GM19023 (cell line): ENCODE results near the gene RASIP1.
"Not testable (repeated sequence)": the region's sequence is repeated elsewhere in the genome, so short reads cannot be mapped to it uniquely, and the experiment has no call there.

Experiments used
- ATAC-seq: cut with Tn5 transposase; IDR thresholded peaks from one replicate; pipeline ENCODE4 v1.9.1; 2021; ENCODE audit warnings: mild to moderate bottlenecking, moderate library complexity; ENCODE audit not compliant: unreplicated experiment

The RASIP1 gene

DNA sequence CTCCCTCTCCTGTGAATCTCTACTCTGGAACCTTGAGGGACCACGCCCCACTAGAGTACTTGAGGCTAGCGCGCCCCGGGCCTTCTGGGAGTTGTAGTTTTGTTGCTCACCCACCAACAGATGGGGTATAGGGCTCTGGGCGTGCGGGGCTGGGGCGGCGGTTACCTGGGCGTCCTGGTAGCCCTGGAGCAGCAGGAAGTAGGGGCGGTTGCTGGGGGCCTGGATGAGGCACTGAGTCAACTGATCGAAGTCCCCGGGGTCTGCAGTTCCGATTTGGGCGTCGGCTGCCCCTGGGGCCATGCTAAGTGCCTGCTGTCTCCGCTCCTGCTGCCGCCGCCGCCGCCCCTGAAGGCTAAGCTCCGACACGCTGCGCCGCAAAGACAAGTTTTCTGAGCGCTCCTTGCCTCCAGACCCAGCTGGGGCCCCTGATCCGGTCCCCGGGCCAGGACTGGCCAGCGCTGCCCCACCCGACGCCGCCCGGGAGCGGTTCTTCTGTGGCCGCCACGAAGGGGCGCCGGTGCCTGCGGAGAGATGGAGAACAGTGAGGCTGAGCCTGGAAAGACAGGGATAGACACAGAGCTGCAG lies 5.3 kb downstream of the RASIP1 start:
- ATAC-seq, result no peak

- no peak for ATAC-seq
Measured at GRCh38 chr19:48734625-48735024, 5.8 kb downstream of the RASIP1 start.

GRCh38 chr19:48731452-48731851 lies 9.0 kb downstream of the RASIP1 start:
- ATAC-seq, result no peak

GRCh38 chr19:48728911-48729664 lies 11.3 kb downstream of the RASIP1 start:
- no peak for ATAC-seq

GRCh38 chr19:48726556-48726955 lies 13.9 kb downstream of the RASIP1 start:
- ATAC-seq, result no peak

DNA sequence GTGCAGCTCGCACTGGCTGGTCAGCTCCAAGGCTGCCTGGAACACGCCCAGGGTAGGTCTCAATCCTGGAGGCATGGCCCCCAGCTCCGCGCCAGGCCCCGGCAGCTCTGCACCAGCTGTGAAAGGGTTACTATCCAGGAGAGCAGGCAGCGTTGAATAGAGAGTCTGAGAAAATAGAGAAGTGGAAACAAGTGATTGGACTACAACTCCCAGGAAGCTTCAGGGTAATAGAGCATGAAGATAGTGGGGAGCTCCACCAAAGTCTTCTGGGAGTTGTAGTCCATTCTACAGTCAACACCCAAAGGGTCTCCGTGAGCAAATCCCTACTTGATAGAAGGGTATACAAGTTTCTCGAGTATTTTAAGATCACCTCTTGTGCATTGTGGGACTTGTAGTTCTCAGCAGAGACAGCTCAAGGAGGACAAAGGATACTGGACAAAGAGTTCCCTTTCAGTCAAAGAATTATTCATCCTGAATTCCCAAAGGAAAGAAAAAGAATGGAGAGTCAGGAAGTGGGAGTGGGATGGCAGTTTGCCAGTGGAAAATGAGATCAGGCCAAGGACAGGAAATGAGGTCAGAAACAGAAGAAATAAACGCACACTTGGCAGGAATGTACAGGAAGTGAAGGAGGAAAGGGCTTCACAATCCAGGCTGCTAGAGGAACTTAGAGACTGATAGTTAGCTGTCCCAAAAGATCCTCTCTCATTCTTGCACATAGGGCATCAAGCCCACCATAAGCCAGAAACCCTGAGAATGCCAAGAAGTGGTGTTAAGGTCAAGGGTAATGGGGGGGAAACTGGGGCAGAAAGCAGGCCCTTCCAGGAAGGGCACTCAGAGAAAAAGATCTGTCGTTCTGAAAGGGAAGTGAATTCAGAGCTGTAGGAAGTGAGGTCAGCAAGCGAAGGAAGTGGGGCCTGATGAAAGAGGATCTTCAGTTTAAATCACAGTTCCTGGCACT lies 15.3 kb downstream of the RASIP1 start:
- ATAC-seq, result no peak

GRCh38 chr19:48722196-48722708 lies 18.2 kb downstream of the RASIP1 start:
- ATAC-seq, result no peak

DNA sequence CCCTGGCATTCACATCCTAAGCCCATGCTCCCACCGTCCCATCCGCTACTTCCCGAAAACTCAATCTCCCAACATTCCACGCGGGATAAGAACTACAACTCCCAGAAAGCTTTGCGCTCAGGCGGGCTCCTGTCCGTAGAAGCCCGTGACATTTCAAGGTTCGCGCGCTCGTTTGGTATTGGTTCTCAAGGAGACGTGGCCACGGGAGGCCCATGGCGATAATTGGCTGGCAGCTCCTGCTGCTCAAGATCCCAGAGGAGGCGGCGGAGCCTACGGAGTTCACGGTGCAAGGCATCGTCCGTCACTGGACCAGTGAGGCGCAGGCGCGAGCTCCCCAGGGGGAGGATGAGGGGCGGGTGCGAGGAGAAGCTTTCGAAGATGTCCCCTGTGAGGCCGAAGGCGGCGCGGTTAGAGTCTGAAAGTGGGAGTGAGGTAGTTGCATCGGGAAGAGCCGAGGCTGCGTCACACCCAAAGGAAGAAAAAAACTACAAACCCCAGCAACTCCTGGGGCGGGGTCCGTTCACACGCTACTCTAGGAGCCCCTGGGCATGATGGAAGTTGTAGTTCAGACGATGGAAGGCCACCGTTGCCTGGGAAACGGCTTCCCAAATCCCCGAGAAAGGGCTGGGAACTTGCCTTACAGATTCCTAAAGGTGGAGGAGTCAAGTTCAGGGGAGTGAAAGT lies 19.7 kb downstream of the RASIP1 start:
- ATAC-seq, result peak; percentile 78

DNA sequence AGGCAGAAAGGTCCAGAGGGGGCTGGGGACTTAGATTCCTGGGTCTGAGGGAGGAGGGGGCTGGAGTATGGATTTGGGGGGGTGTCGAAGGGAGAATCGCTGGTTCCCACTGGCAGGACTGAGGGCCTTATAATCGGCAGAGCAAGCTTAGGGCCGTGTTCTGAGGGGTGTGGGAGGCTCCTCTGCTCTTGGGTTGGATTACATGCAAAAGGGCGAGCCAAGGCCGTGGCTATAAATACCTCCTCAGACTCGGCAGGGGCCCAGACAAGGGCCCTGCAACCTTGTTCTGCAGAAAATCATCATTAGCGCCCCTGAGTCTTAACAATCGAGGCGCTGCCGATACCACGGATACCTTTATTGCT lies 20.2 kb downstream of the RASIP1 start:
- peak; percentile 14 for ATAC-seq

DNA sequence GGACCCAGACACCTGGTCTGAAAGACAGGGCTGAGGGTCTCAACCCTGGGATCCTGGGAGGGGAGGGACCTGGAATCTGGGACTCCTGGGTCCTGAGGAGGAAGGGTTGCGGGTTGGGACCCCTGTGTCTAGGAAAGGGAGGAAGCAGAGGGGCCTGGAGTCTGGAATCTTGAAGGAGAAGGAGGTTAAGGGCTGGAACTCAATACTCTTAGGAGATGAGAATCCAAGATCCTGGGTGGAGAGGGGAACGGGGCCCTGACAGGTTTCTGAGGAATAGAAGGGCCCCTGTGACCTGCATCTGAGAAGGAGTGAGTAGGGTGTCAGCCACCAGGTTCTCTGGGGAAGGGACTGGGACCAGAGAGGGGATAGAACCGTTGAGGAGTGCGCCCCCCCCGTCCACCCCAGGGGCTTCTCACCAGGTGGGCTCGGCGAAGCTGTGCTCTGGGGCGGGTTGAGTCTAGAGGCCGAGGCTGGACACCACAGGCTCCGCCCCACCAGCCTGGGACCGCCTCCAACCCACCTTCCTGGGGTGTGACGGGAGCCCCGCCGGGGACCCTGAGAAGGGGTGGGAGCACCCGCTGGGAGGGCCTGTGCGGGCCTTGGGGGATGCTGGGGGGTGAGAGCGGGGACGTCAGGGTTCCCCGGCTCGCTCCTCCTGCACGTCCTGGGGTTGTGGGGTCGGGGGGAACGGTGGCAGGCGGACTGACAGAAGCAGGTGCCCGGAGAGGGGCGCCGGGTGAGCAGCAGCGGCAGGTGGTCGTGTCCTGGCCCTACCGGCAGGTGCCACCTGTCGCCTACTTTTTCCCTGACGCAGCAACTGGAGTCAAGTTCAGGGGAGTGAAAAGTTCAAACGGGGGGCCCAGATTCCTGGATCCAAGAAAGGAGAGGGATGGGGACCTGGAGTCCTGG lies 20.9 kb downstream of the RASIP1 start, which contains the start of gene MAMSTR:
Gene MAMSTR, minus strand, starts transcription at position 463 of the 909 bp plus-strand sequence. CDS start 694 bp downstream, outside the sequence.
- ATAC-seq, result no peak

GRCh38 chr19:48718711-48719231 lies 21.6 kb downstream of the RASIP1 start:
- ATAC-seq, result no peak

DNA sequence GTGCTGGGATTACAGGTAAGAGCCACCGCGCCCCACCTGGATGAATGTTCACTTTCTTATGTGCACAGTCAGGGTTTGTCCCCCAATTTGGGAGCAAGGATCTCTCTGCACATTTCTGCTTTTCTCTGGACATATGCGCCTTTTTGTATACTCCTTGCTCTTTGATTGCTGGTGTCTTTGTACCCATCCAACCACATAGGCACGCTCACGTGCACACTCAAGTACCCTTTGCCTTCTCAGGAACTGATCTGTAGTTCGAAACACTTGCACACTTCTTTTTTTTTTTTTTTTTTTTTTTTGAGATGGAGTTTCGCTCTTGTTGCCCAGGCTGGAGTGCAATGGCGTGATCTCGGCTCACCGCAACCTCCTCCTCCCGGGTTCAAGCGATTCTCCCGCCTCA lies 22.3 kb downstream of the RASIP1 start:
- ATAC-seq, result not testable (repeated sequence)

DNA sequence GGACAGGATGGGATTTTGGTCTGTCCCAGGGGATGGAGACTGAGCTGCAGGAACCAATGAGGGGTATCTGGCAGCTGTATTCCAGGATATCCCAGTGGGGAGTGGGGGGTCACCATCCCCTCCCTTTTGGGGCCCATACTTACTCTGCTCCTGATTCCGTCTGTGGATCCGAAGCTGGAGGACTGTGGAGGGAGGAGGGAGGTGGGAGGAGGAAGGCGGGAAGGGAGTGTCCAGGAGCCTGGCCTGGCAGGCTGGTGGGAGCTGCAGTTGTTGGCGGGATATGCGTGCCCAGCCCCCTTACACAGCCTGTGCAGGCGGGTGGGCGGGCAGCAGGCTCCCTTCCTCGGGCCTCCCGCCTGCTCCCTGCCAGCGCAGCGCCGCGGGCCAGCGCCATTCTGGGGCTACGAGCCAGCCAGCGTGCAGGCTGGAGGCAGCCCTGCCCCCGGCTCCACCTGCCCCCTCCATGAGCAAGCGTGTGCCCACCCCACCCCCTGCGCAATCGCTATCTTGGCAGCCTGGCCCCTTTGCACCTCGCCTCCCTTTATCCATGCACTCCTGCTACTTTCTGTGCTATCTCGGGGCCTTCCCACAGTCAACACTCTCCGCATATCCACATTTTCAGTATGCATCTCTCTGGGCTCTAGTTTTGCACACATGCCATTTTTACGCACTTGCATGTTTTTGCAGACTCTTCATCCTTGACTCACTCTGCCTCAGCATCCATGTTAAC lies 23.7 kb downstream of the RASIP1 start:
- no peak for ATAC-seq

GRCh38 chr19:48715681-48716171 lies 24.7 kb downstream of the RASIP1 start:
- no peak for ATAC-seq

DNA sequence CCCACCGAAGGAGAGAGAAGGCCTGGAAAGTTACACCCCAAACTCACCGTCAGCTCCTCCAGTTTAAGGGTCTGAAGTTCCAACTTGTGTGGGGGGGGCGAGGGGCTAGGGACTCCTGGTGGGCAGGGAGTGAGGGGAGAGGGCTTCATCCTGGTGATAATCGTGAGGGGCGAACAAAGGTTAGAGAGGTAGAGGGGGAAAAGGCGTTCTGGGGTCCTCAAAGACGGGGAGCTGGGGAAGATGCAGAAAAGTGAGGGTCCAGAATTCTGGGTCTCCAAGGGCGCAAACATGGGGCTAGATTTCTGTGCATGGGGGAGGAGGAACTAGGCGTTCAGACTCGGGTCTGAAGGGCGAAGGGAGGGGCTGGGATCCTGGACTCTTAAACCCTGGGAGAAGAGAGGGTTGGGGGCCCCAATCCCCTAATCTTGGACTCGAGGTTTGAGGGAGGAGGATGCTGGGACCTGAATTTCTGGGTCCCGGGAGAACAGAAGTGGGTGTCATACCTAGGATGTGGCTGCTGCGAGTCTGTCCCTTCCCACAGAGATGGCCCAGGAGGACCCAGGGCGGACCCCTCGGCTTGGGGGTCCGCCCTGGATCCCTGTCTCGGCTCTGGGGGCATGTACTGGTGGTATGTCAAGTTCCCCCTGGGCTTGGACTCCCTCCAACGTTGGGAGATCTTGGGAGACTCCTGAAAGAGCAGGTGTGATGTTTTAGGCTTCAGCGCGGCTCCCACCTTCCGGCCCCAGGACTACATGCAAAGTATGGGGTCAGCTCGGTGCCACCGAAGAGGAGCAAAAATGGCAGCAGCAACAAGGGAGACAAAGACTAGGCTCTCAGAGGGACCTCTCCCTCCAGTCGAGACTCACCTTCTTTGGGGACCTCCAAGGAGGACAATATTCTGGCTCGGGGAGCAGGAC lies 25.4 kb downstream of the RASIP1 start:
- ATAC-seq, result no peak

- ATAC-seq, result peak; percentile 86
Measured at GRCh38 chr19:48713864-48714755, 26.3 kb downstream of the RASIP1 start.
